ENCODE results near the gene SLC2A4.

SLC2A4 gene

DNA sequence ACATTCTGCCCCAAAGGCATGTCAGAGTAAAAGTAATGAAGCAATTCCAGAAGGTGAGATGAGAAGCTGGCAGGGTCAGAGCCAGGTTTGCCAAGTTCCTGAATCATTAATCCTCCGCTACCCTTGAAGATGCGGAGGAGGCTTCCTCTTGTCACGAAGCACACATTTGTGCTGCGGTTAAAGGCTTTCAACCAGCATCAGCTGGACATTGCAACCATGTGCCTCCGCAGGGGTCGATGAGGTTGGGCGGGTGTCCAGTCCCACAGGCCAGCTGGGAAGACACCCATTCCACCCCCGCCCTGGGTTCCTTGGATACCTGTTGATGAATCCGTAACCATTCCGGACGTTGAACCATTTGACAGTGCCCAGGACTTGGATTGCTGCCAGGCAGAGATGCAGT, 11.6 kb downstream of the SLC2A4 start:
- no peak overlapping the region for H3K4me3 ChIP-seq (ENCODE audit: low read depth, low read length)
- in situ Hi-C loops (cut with HindIII; ENCODE audit: low sequenced_read_pairs) = no loop called here
- DNase-seq (ENCODE audit: low read depth, low spot score) = no peak
- TF ChIP-seq, protein P1, sequence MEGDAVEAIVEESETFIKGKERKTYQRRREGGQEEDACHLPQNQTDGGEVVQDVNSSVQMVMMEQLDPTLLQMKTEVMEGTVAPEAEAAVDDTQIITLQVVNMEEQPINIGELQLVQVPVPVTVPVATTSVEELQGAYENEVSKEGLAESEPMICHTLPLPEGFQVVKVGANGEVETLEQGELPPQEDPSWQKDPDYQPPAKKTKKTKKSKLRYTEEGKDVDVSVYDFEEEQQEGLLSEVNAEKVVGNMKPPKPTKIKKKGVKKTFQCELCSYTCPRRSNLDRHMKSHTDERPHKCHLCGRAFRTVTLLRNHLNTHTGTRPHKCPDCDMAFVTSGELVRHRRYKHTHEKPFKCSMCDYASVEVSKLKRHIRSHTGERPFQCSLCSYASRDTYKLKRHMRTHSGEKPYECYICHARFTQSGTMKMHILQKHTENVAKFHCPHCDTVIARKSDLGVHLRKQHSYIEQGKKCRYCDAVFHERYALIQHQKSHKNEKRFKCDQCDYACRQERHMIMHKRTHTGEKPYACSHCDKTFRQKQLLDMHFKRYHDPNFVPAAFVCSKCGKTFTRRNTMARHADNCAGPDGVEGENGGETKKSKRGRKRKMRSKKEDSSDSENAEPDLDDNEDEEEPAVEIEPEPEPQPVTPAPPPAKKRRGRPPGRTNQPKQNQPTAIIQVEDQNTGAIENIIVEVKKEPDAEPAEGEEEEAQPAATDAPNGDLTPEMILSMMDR (IDR thresholded peaks at IDR 0.05; ENCODE audit: low read depth, low read length) = no peak

DNA sequence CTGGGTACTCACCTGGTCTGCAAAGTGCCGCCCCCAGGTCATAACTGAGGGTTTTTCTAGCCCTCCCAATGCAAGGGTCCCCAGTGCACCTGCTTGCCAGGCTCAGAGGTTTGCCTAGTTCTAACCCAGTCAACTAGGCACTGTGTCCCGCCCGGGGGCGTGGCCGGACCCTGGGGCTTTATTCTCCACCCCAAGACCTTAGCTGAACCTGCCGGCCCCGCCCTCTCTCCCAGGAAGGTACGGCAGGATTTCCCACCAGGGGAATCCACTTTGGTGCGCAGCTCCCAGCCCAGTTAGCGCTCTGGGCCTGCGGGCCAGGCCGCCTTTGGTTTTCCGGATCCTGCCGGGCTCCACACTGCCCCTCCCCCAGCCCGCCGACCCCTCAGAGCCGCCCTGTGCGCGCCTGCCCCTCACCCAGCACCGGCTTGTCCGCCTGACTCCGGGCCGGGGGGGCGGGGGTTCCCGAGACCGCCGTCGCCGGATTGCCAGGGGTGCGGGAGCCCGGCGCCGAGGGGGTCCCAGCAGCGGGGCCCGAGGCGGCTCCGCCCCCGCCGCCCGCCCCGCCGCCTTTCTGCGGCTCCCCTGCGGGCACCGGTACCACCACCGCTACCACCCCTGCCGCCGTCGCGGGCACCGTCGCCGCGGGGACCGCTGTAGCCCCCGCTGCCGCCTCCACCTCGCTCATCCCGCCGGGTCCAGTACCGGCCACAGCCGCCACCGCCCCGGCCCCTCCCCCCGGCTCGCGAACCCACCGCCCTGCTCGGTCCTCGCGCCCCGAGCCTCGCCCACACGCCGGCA, 12.5 kb downstream of the SLC2A4 start:
- DNase-seq (ENCODE audit: low read depth, low spot score) = no peak
- no peak overlapping the region for H3K4me3 ChIP-seq (ENCODE audit: low read depth, low read length)
- in situ Hi-C loops (cut with HindIII; ENCODE audit: low sequenced_read_pairs) = no loop called here
- TF ChIP-seq, protein P1 (IDR thresholded peaks at IDR 0.05; ENCODE audit: low read depth, low read length) = no peak

DNA sequence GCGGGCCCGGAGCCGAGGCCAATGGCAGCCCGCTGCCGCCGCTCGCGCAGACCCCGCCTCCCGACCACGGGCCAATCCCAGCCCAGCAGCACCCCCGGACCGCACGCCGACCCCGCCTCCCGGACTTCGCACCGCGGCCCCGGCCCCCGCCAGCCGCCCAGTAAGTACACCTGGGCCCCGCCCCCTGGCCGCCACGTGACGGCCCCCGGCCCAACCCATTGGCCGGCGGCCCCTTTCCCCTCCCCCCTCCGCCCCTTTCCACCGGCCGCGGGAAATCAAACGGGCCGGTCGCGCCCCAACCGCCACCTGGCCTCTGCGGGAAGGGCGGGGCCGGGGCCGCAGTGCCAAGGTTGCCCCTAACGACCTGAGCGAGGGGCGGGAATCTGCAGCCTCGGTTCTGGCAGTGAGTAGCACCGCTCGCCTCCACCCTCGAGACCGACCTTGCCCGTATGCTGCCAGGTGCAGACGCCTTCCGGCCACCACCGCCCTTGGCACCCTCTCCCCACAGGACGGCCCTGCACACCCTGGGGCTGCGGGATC, 13.2 kb downstream of the SLC2A4 start, which contains the start of gene YBX2:
YBX2 (minus strand) TSS at position 26 of the 540 bp plus-strand sequence. CDS start 139 bp downstream, outside the sequence.
- TF ChIP-seq, protein P1 (IDR thresholded peaks at IDR 0.05; ENCODE audit: low read depth, low read length) = no peak
- no peak for DNase-seq (ENCODE audit: low read depth, low spot score)
- in situ Hi-C loops (cut with HindIII; ENCODE audit: low sequenced_read_pairs) = no loop called here
- H3K4me3 ChIP-seq (ENCODE audit: low read depth, low read length) = peak within 1 kb of the TSS; percentile 12

DNA sequence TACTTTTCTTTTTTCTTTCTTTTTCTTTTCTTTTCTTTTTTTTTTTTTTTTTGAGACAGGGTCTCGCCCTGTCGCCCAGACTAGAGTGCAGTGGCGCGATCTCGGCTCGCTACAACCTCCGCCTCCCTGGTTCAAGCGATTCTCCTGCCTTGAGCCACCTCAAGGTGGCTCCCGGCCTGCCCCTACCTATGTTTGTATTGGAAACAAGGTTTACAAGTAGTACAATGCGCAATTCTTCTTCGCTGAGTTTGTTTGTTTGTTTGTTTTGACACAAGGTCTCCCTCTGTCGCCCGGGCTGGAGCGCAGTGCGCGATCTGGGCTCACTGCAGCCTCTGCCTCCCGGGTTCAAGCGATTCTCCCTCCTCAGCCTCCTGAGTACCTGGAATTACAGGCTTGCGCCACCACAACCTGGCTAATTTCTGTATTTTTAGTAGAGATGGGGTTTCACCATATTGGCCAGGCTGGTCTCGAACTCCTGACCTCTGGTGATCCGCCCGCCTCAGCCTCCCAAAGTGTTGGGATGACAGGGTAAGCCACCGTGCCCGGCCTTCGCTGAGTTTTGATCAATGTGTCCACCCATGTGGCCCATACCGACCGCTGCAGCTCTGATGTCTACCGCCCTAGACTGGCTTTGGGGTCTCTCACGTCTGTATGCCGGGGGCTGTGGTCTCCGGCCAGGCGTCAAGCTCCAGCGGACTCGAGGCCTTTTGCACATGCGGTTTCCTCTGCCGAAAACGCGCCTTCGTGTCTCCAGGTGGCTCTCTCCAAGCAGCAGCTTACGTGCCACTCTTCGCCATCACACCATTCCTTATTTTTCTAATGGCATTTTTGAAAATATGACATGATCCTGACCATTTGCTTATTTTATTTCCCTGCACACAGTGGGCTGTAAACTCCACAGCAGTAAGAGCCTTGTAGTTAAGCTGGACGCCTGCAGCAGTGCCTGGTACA, 14.0 kb downstream of the SLC2A4 start:
- in situ Hi-C loops (cut with HindIII; ENCODE audit: low sequenced_read_pairs) = no loop called here
- no peak overlapping the region for H3K4me3 ChIP-seq (ENCODE audit: low read depth, low read length)
- no peak for DNase-seq (ENCODE audit: low read depth, low spot score)
- TF ChIP-seq, protein P1 (IDR thresholded peaks at IDR 0.05; ENCODE audit: low read depth, low read length) = no peak

DNA sequence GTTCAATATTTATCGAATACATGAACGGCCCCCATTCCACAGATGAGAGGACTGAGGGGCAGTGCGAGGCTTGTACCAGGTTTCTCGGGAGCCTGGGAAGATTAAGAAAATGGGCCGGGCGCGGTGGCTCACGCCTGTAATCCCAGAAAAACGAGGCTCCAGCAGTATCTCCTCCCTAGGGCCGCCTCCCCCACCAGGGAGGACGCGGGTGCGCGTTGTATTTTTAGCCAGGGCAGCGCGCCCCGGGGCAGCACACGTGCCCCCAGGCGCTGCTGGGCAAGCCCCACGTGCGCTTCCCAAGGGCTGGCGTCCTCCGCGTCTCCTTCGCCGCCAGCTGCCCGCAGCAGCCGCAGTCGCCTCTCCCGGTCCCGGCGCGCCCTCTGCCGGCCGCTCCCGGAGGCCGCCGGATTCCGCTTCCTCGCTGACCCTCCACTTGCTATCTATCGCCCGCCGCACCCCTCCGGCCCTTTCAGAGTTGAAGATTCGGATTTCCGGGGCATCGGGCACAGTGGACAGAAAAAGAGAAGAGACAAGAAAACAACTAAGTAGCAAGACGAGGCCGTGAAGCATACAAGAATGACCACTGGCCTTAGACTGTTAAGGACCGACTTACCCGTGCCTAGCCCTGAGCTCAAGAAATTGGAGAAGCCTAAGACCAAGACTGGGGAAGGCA, 14.8 kb downstream of the SLC2A4 start:
- no peak overlapping the region for H3K4me3 ChIP-seq (ENCODE audit: low read depth, low read length)
- TF ChIP-seq, protein P1 (IDR thresholded peaks at IDR 0.05; ENCODE audit: low read depth, low read length) = peak; percentile 85
- peak; percentile 68 for DNase-seq (ENCODE audit: low read depth, low spot score)
- in situ Hi-C loops (cut with HindIII; ENCODE audit: low sequenced_read_pairs) = no loop called here

DNA sequence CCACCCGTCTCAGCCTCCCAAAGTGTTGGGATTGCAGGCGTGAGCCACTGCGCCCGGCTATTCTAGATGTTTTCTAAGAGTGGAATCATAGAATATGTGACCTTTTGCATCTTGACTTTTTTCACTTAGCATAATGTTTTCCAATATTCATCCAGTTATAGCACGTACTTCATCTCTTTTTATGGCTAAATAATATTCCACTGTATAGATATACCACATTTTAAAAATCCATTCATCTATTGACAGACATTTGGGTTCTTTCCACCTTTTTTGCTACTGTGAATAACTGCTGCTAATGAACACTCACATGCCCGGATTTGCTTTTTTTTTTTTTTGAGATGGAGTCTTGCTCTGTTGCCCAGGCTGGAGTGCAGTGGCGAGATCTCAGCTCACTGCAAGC, 22.7 kb downstream of the SLC2A4 start:
- in situ Hi-C loops (cut with HindIII; ENCODE audit: low sequenced_read_pairs) = no loop called here
- H3K4me3 ChIP-seq (ENCODE audit: low read depth, low read length) = no peak overlapping the region
- DNase-seq (ENCODE audit: low read depth, low spot score) = no peak
- TF ChIP-seq, protein P1 (IDR thresholded peaks at IDR 0.05; ENCODE audit: low read depth, low read length) = no peak
